T-helper 2 cell treated with Interferon-gamma antibody and Interleukin-4, amounts not matched to agents 5 μg/mL and 100 μg/mL, for 36 hours (primary cell): Measurements from ENCODE around the gene TCERG1.

Source experiments
- DNase-seq: peaks from one replicate; pipeline ENCODE4 v3.0.0; 2021; ENCODE audit warnings: low spot score
- H3K27ac Mint-ChIP-seq: one replicate; pipeline ENCODE4 v1.8.0; 2021; ENCODE audit warnings: mild to moderate bottlenecking, mixed read lengths
- H3K27me3 Mint-ChIP-seq: one replicate; pipeline ENCODE4 v1.8.0; 2021; ENCODE audit warnings: low read depth, mixed read lengths
- H3K36me3 Mint-ChIP-seq: one replicate; pipeline ENCODE4 v1.8.0; 2021; ENCODE audit warnings: low read depth, mixed read lengths
- H3K4me1 Mint-ChIP-seq: one replicate; pipeline ENCODE4 v1.8.0; 2021; ENCODE audit warnings: low read depth, mixed read lengths
- H3K4me3 Mint-ChIP-seq: one replicate; pipeline ENCODE4 v1.8.0; 2022; ENCODE audit warnings: mild to moderate bottlenecking, moderate library complexity, mixed read lengths
- H3K9me3 Mint-ChIP-seq: one replicate; pipeline ENCODE4 v1.8.0; 2021; ENCODE audit warnings: mixed read lengths

Gene TCERG1

DNA sequence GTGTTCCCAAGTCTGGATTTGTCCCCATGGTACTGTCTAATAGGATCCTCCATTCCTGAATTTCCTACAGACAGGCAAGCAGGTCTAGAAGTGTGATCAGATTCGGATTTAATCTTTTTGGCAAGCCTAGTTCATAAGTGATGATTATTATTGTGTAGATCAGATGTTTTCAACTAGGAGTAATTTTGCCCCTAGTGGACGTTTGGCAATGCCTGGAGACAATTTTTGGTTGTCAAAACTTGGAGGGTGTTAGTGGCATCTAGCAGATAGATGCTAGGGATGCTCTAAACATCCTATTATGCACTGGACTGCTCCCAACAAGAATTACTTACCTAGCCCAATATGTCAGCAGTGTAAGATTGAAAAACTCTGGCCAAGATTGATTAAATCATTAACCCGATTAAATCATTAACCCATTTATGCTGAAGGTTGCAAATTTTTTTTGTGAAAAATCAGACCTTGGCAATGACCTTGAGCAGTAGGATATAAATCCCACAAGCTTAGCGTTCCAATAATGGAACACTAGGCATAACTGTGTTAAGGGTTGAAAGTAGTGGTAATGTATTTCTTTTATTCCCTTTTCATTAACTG is 28.2 kb downstream of the TCERG1 start:
- Mint-ChIP-seq H3K9me3 (no peaks in the 10 kb centered on the region), H3K36me3 (peaks cover 58% of the 10 kb centered on the region), H3K4me1 (no peaks in the 10 kb centered on the region), H3K4me3 (no peak overlapping the region), H3K27me3 (no peaks in the 10 kb centered on the region), H3K27ac (no peak overlapping the region)
- no peak for DNase-seq

- H3K4me3 Mint-ChIP-seq, result no peak overlapping the region
- DNase-seq, result no peak
- peaks cover 55% of the 10 kb centered on the region for H3K36me3 Mint-ChIP-seq
- no peaks in the 10 kb centered on the region for H3K4me1 Mint-ChIP-seq
- no peaks in the 10 kb centered on the region for H3K27me3 Mint-ChIP-seq
- H3K27ac Mint-ChIP-seq, result no peak overlapping the region
- no peaks in the 10 kb centered on the region for H3K9me3 Mint-ChIP-seq
Measured at GRCh38 chr5:146475906-146476305, 28.8 kb downstream of the TCERG1 start.

- no peak for DNase-seq
- Mint-ChIP-seq H3K4me1 (no peaks in the 10 kb centered on the region), H3K9me3 (no peaks in the 10 kb centered on the region), H3K36me3 (peaks cover 45% of the 10 kb centered on the region), H3K27ac (no peak overlapping the region), H3K4me3 (no peak overlapping the region), H3K27me3 (no peaks in the 10 kb centered on the region)
Measured at GRCh38 chr5:146482775-146483174, 35.6 kb downstream of the TCERG1 start.

DNA sequence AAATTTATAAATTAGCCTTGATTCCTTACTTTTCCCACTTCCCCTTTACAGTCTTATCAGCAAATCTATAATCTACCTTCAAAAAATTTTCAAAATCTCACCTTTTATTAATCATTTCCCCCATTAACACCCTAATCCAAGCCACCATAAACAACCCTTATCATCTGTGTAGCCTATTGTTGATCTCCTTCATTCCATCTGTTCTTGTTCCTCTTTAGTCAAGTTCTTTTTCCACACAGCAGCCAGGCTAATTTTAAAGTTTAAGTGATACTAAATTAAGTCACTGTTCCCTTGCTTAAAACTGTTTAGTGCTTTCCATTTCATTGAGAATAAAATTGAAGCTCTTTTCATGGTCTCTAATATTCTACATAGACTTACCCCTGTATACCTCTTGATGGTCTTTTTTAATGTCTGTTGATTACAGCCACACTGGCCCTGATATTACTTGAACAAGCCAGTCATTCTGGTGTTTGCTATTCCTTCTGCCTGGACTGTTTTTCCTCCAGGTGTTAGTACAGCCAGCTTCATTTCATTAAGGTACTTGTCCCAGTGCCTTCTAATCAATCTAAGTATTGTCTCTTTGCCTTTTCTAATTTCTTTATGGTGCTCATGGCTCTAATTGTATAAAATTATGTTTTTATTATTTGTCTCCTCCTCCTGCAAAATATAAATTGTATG is 37.7 kb downstream of the TCERG1 start:
- peaks cover 2% of the 10 kb centered on the region for H3K4me1 Mint-ChIP-seq
- H3K36me3 Mint-ChIP-seq, result peaks cover 56% of the 10 kb centered on the region
- H3K4me3 Mint-ChIP-seq, result no peak overlapping the region
- H3K9me3 Mint-ChIP-seq, result no peaks in the 10 kb centered on the region
- DNase-seq, result no peak
- no peaks in the 10 kb centered on the region for H3K27me3 Mint-ChIP-seq
- H3K27ac Mint-ChIP-seq, result no peak overlapping the region

DNA sequence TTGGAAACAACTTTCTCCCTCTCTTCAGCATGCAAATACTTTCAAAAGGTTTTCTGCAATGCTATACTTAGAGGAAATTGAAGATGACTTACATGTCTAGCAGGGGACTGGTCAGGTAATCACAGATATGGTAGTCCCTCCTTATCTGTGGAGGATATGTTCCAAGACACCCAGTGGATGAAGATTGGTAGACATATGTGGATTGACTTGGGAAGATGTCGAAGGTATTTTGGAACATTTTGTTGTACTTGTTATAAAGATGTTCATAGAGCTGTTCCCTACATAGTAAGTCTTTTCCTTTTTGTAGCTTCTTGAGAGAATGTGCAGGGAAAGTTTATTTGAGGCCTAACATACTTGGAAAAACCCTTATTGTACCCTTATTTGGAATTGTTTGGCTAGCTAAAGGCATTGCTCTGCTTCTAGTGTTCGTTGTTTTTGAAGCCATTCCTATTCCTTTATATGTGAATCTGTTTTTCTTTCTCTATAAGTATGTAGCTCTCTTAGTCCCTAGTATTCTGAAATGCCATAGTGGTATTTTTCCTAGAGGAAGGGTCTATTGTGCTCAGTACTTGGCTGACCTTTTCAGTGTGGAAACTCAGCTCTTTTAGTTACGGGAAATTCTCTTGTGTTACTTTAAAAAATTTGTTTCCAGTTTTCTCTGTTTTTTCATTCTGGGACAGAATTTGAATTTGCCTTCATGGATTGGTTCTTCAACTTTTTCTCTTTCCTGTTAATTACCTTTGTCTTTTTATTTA is 43.1 kb downstream of the TCERG1 start:
- no peak overlapping the region for H3K4me3 Mint-ChIP-seq
- no peaks in the 10 kb centered on the region for H3K9me3 Mint-ChIP-seq
- H3K27me3 Mint-ChIP-seq, result no peaks in the 10 kb centered on the region
- no peak for DNase-seq
- no peak overlapping the region for H3K27ac Mint-ChIP-seq
- peaks cover 46% of the 10 kb centered on the region for H3K36me3 Mint-ChIP-seq
- H3K4me1 Mint-ChIP-seq, result peaks cover 2% of the 10 kb centered on the region

- H3K36me3 Mint-ChIP-seq, result peaks cover 37% of the 10 kb centered on the region
Measured at GRCh38 chr5:146494656-146495055, 47.5 kb downstream of the TCERG1 start.

GRCh38 chr5:146499680-146500079 is 52.5 kb downstream of the TCERG1 start:
- no peaks in the 10 kb centered on the region for H3K27me3 Mint-ChIP-seq
- no peak overlapping the region for H3K4me3 Mint-ChIP-seq
- no peaks in the 10 kb centered on the region for H3K4me1 Mint-ChIP-seq
- DNase-seq, result no peak
- H3K9me3 Mint-ChIP-seq, result no peaks in the 10 kb centered on the region
- H3K36me3 Mint-ChIP-seq, result peaks cover 31% of the 10 kb centered on the region
- H3K27ac Mint-ChIP-seq, result no peak overlapping the region

More at GRCh38 chr5:146494656-146495055, 47.5 kb downstream of the TCERG1 start:
- no peak for DNase-seq
- Mint-ChIP-seq H3K9me3 (no peaks in the 10 kb centered on the region), H3K4me1 (no peaks in the 10 kb centered on the region), H3K27ac (no peak overlapping the region), H3K4me3 (no peak overlapping the region), H3K27me3 (no peaks in the 10 kb centered on the region)

- no peak overlapping the region for H3K4me3 Mint-ChIP-seq
- H3K4me1 Mint-ChIP-seq, result peaks cover 2% of the 10 kb centered on the region
- DNase-seq, result no peak
- H3K9me3 Mint-ChIP-seq, result no peaks in the 10 kb centered on the region
- no peak overlapping the region for H3K27ac Mint-ChIP-seq
- H3K36me3 Mint-ChIP-seq, result peaks cover 59% of the 10 kb centered on the region
- H3K27me3 Mint-ChIP-seq, result no peaks in the 10 kb centered on the region
Measured at GRCh38 chr5:146507428-146507827, 60.3 kb downstream of the TCERG1 start.

GRCh38 chr5:146510559-146511125 is 63.5 kb downstream of the TCERG1 start:
- Mint-ChIP-seq H3K4me1 (no peaks in the 10 kb centered on the region), H3K36me3 (peaks cover 42% of the 10 kb centered on the region), H3K9me3 (no peaks in the 10 kb centered on the region), H3K27ac (no peak overlapping the region), H3K4me3 (no peak overlapping the region), H3K27me3 (no peaks in the 10 kb centered on the region)
- DNase-seq, result no peak

DNA sequence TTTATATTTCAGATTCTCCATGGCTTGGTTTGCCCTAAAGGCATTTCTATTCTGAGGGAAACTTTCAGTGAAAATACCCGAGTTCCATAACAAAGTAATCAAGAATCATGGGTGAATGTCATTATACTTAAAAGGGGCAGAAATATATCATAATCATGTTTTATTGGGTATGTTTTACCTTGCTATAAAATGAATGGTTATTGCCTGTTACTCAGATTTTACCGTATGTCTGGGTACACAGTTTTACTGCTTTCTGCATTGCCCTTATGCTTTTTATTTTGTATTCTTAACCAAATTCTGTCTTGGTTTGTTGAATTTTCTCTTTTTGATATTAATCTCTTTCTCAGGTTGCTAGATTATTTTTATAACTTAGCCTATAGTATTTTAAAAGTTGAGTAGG is 66.3 kb downstream of the TCERG1 start:
- H3K27ac Mint-ChIP-seq, result no peak overlapping the region
- H3K27me3 Mint-ChIP-seq, result no peaks in the 10 kb centered on the region
- H3K36me3 Mint-ChIP-seq, result peaks cover 24% of the 10 kb centered on the region
- H3K9me3 Mint-ChIP-seq, result no peaks in the 10 kb centered on the region
- no peak for DNase-seq
- no peak overlapping the region for H3K4me3 Mint-ChIP-seq
- no peaks in the 10 kb centered on the region for H3K4me1 Mint-ChIP-seq

- DNase-seq, result no peak
- H3K4me1 Mint-ChIP-seq, result no peaks in the 10 kb centered on the region
- no peak overlapping the region for H3K4me3 Mint-ChIP-seq
- no peaks in the 10 kb centered on the region for H3K9me3 Mint-ChIP-seq
- no peaks in the 10 kb centered on the region for H3K27me3 Mint-ChIP-seq
- H3K36me3 Mint-ChIP-seq, result peaks cover 18% of the 10 kb centered on the region
- H3K27ac Mint-ChIP-seq, result no peak overlapping the region
Measured at GRCh38 chr5:146514575-146514974, 67.4 kb downstream of the TCERG1 start.

- Mint-ChIP-seq H3K9me3 (no peaks in the 10 kb centered on the region), H3K27me3 (no peaks in the 10 kb centered on the region), H3K4me1 (no peaks in the 10 kb centered on the region), H3K36me3 (peaks cover 10% of the 10 kb centered on the region), H3K27ac (no peak overlapping the region), H3K4me3 (no peak overlapping the region)
- DNase-seq, result no peak
Measured at GRCh38 chr5:146515473-146516150, 68.5 kb downstream of the TCERG1 start.

GRCh38 chr5:146516151-146516475 is 69.0 kb downstream of the TCERG1 start, which contains the start of gene GPR151:
Gene GPR151 (minus strand): TSS chr5:146516190. CDS start chr5:146516113, 77 bp downstream.
- Mint-ChIP-seq H3K4me3 (no peak within 1 kb of the TSS), H3K9me3 (no peaks in the 10 kb centered on the region), H3K36me3 (peaks cover 5% of the 10 kb centered on the region), H3K27ac (no peak within 1 kb of the TSS), H3K4me1 (no peaks in the 10 kb centered on the region), H3K27me3 (no peaks in the 10 kb centered on the region)
- no peak for DNase-seq

DNA sequence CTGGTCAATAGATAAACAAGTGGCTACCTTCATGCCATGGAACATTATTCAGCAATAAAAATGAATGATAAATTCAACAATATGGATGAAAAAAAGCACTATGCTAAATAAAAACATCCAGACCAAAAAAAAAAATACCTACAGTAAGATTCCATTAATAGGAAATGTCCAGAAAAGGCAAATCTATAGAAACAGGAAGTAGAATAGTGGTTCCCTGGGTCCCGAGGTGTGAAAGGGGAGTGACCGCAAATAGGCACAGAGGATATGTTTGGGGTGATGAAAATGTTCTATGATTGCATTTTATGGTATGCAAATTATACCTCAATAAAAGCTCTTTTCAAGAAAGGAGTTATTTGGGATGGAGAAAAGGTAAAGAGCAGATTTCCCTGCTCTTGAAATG is 72.4 kb downstream of the TCERG1 start:
- Mint-ChIP-seq H3K36me3 (no peaks in the 10 kb centered on the region), H3K27me3 (peaks cover 4% of the 10 kb centered on the region), H3K4me1 (no peaks in the 10 kb centered on the region), H3K4me3 (no peak overlapping the region), H3K9me3 (no peaks in the 10 kb centered on the region), H3K27ac (no peak overlapping the region)
- DNase-seq, result no peak
